Mucosa of stomach (tissue), 1 donor: ENCODE measurements around the gene HOXD4.

Experiments
- H3K27me3 ChIP-seq: one replicate; pipeline ENCODE4 v1.7.0; 2013; ENCODE audit warnings: mild to moderate bottlenecking, low read length; ENCODE audit not compliant: control insufficient read depth, insufficient read depth
- H3K36me3 ChIP-seq: one replicate; pipeline ENCODE4 v1.7.0; 2013; ENCODE audit warnings: low read length; ENCODE audit not compliant: control insufficient read depth, insufficient read depth
- H3K4me1 ChIP-seq: one replicate; pipeline ENCODE4 v1.7.0; 2013; ENCODE audit warnings: mild to moderate bottlenecking, low read length; ENCODE audit not compliant: control insufficient read depth, insufficient read depth
- H3K4me3 ChIP-seq: one replicate; pipeline ENCODE4 v1.7.0; 2013; ENCODE audit warnings: low read length
- H3K9ac ChIP-seq: one replicate; pipeline ENCODE4 v1.7.0; 2013; ENCODE audit warnings: mild to moderate bottlenecking, low read length, moderate library complexity
- H3K9me3 ChIP-seq: one replicate; pipeline ENCODE4 v1.7.0; 2013; ENCODE audit warnings: mild to moderate bottlenecking, low read length, moderate library complexity; ENCODE audit not compliant: control insufficient read depth
- donor health status: Pancreatic carcinoma.

The HOXD4 gene

GRCh38 chr2:176189681-176190641, 38.6 kb downstream of the HOXD4 start:
- H3K4me3 ChIP-seq: no peak overlapping the region
- H3K36me3 ChIP-seq: no peaks in the 10 kb centered on the region
- H3K4me1 ChIP-seq: peaks cover 12% of the 10 kb centered on the region
- no peak overlapping the region for H3K9ac ChIP-seq
- no peaks in the 10 kb centered on the region for H3K9me3 ChIP-seq
- peaks cover 74% of the 10 kb centered on the region for H3K27me3 ChIP-seq

- Histone ChIP-seq H3K36me3 (no peaks in the 10 kb centered on the region), H3K9me3 (no peaks in the 10 kb centered on the region), H3K27me3 (peaks cover 70% of the 10 kb centered on the region), H3K4me3 (no peak overlapping the region), H3K9ac (no peak overlapping the region), H3K4me1 (peaks cover 12% of the 10 kb centered on the region)
These were observed 41.0 kb downstream of the HOXD4 start for GRCh38 chr2:176192351-176192750.

DNA sequence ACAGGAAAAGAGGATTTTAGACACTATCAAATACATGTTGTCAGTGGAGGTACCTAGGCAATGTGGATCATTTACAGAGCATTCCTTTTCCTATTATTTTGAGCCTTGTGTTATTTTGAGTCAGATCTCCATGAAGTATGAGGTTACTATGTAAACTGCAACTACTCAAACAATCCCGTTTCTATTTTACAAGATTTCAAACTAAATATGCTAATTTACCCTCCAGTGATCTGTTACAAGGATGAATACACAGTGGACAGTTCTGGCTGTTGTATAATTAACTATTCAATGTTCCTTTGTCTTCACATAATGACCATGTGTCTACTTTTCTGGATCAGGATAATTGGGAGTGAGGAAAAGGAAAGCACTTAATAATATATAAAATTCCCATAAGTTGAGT, 41.7 kb downstream of the HOXD4 start:
- H3K27me3 ChIP-seq: peaks cover 63% of the 10 kb centered on the region
- peaks cover 12% of the 10 kb centered on the region for H3K4me1 ChIP-seq
- H3K9me3 ChIP-seq: no peaks in the 10 kb centered on the region
- no peaks in the 10 kb centered on the region for H3K36me3 ChIP-seq
- H3K9ac ChIP-seq: no peak overlapping the region
- no peak overlapping the region for H3K4me3 ChIP-seq

DNA sequence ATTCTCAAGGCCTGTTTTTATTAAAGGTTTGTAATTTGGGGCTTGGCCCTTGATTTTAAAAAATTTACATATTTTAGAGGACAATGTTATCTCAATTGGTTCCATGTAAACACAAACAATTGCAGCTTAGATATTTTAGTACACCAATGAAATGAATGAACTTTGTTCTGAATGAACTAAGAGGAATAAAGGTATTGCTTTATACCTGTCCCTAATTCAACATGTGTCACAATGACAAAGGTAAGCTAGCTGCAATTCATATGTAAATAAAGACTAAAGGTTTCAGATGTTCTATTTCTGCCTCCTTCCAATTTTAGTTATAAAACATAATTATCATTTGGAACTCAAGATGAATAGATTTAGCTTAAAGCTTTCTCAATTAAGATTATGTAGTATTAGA, 48.6 kb downstream of the HOXD4 start:
- H3K4me1 ChIP-seq: no peaks in the 10 kb centered on the region
- H3K9ac ChIP-seq: no peak overlapping the region
- H3K36me3 ChIP-seq: no peaks in the 10 kb centered on the region
- no peak overlapping the region for H3K4me3 ChIP-seq
- no peaks in the 10 kb centered on the region for H3K9me3 ChIP-seq
- H3K27me3 ChIP-seq: peaks cover 9% of the 10 kb centered on the region

DNA sequence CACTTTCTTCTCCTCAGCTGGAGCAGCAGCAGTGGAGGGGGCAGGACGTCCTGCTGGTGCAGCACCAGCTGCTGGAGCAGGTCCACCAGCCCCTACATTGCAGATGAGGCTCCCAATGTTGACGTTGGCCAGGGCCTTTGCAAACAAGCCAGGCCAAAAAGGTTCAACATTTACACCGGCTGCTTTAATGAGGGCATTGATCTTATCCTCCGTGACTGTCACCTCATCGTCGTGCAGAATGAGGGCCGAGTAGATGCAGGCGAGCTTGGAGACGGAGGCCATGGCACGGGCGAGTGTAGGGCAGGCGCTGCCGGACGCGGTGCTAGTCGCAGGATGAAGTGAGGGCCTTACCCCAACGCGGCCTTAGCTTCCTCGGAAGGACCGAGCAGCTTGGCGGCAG, 49.6 kb downstream of the HOXD4 start:
- peaks cover 7% of the 10 kb centered on the region for H3K27me3 ChIP-seq
- no peaks in the 10 kb centered on the region for H3K9me3 ChIP-seq
- no peaks in the 10 kb centered on the region for H3K36me3 ChIP-seq
- H3K9ac ChIP-seq: no peak overlapping the region
- H3K4me3 ChIP-seq: no peak overlapping the region
- H3K4me1 ChIP-seq: no peaks in the 10 kb centered on the region

DNA sequence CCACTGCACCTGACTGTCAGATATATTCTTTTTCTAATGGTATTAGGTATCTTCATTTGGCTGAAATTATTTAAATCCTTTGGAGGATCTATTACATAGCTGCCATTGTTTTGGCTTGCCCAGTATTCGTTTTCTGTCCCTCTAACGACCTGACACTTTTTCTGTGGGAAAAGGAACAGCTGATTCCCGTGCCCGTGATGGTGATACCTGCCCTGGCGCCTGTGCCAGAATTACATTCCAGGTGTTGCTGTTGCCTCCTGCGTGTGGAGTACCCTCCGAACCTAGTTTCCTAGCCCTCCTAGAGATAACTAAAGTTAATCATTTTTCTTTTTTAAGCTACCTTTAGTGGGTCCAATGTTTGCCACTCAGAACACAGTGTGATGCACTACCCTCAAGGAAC, 51.1 kb downstream of the HOXD4 start:
- no peaks in the 10 kb centered on the region for H3K27me3 ChIP-seq
- no peak overlapping the region for H3K4me3 ChIP-seq
- H3K36me3 ChIP-seq: no peaks in the 10 kb centered on the region
- no peaks in the 10 kb centered on the region for H3K9me3 ChIP-seq
- no peaks in the 10 kb centered on the region for H3K4me1 ChIP-seq
- H3K9ac ChIP-seq: no peak overlapping the region
